ENCODE data around the gene GNPDA1. TPM values are rescaled to one million over a fixed set of nuclear protein-coding genes. Genes with fewer than 3 reads are reported as not detected.

Gene GNPDA1
- total and polyA plus RNA-seq, 2 of the 8 experiments (the other 6 are each of a cell fraction or from before 2014, with no cell fraction given) = 33.0 to 94.3 TPM

GRCh38 chr5:142025637-142026036 is 12.8 kb upstream of the GNPDA1 start:
- H3K9ac ChIP-seq (replicated peaks in 1 of 4; ENCODE audit: extremely low read depth in 1 of 4, low read depth in 3 of 4, low read length in 3 of 4) = no peak overlapping the region
- no peak overlapping the region for H2BK15ac ChIP-seq (ENCODE audit: low read length)
- no peak overlapping the region for H3K4ac ChIP-seq (replicated peaks; ENCODE audit: insufficient read length, low read depth, low read length)
- WGBS, 2 experiments (ENCODE audit: extremely low coverage in 1 of 2, insufficient coverage in 1 of 2, insufficient read length in 1 of 2, insufficient replicate concordance in 2 of 2, low coverage in 1 of 2, low lambda C conversion rate in 2 of 2, missing lambda C conversion rate in 1 of 2) = 87% methylated on average over 7 of the region's 8 CpGs; no CpG with 5 or more reads in 1 of the 2 experiments
- H4K91ac ChIP-seq (replicated peaks; ENCODE audit: insufficient read length, low read length) = no peak overlapping the region
- H3K79me2 ChIP-seq (ENCODE audit: control insufficient read depth in 1 of 2, insufficient read depth in 2 of 2, low read length in 2 of 2) = no peaks in the 10 kb centered on the region
- H4K5ac ChIP-seq (ENCODE audit: insufficient read length, low read depth, low read length) = no peak overlapping the region
- no peak for FAIRE-seq
- H3K18ac ChIP-seq (ENCODE audit: extremely low read depth, low read length) = no peak overlapping the region
- peak overlapping the region in 1 of 4 experiments; percentile 65; a peak in 3 of 8 replicates for H3K4me3 ChIP-seq (ENCODE audit: extremely low read depth in 1 of 4, insufficient read depth in 2 of 4, low read depth in 3 of 4, low read length in 4 of 4)
- no peaks in the 10 kb centered on the region for H3K79me1 ChIP-seq (ENCODE audit: low read depth, low read length)
- no peaks in the 10 kb centered on the region for H4K20me1 ChIP-seq (replicated peaks in 1 of 2; ENCODE audit: control insufficient read depth in 1 of 2, insufficient read depth in 2 of 2, low read length in 2 of 2)
- ChIA-PET CTCF (ENCODE audit: partially characterized antibody) (interaction anchor here (1.2 to 2.5 kb wide), 3 partner anchors 9 to 24 kb away, joined by 3 to 14 read pairs (median 5); no protein-coding TSS in a partner anchor), POLR2A (ENCODE audit: partially characterized antibody) (interaction anchor here (1.1 kb wide), 1 partner anchor 13 kb away, joined by 4 read pairs; the partner anchor contains the start of gene GNPDA1)
- H2BK12ac ChIP-seq (ENCODE audit: low read depth, low read length) = no peak overlapping the region
- H3K56ac ChIP-seq (replicated peaks; ENCODE audit: insufficient read length, low read depth, low read length) = no peak overlapping the region
- H3K4me1 ChIP-seq (replicated peaks in 1 of 4; ENCODE audit: control insufficient read depth in 3 of 4, insufficient read depth in 4 of 4, low read length in 3 of 4) = no peaks in the 10 kb centered on the region
- H3K14ac ChIP-seq (ENCODE audit: insufficient read length) = no peak overlapping the region
- DNase-seq (ENCODE audit: low read depth in 1 of 2, low spot score in 2 of 2) = peak in 1 of 2 experiments; percentile 33
- H2BK5ac ChIP-seq (ENCODE audit: low read depth, low read length) = no peak overlapping the region
- no peak overlapping the region for H3K23ac ChIP-seq (ENCODE audit: insufficient read length)
- H2AK5ac ChIP-seq (ENCODE audit: low read depth, low read length) = no peak overlapping the region
- H2AFZ ChIP-seq (ENCODE audit: low read length) = no peak overlapping the region
- no peak overlapping the region for H2BK20ac ChIP-seq (ENCODE audit: low read length)
- no peaks in the 10 kb centered on the region for H3K36me3 ChIP-seq (ENCODE audit: control insufficient read depth in 2 of 4, insufficient read depth in 4 of 4, low read length in 3 of 4)
- H3K23me2 ChIP-seq (ENCODE audit: low read depth, low read length) = peaks cover 4% of the 10 kb centered on the region; the same call in 1 of the 2 replicates
- no peaks in the 10 kb centered on the region for H3K9me3 ChIP-seq (ENCODE audit: insufficient read depth in 2 of 2, low read depth in 1 of 2, low read length in 1 of 2)
- peak overlapping the region; percentile 73 to 82 for H3K4me2 ChIP-seq (ENCODE audit: insufficient read depth in 1 of 2, low read depth in 2 of 2, low read length in 2 of 2)
- H3K27me3 ChIP-seq (replicated peaks in 1 of 4; ENCODE audit: control insufficient read depth in 3 of 4, extremely low read depth in 1 of 4, insufficient read depth in 3 of 4, low read length in 3 of 4) = no peaks in the 10 kb centered on the region
- no peak overlapping the region for H2BK120ac ChIP-seq (replicated peaks; ENCODE audit: low read depth, low read length)
- H3K27ac ChIP-seq (ENCODE audit: low read depth, low read length) = no peak overlapping the region
- H4K8ac ChIP-seq (ENCODE audit: extremely low read depth, insufficient read depth, low read length) = no peak overlapping the region
- TF ChIP-seq CREB1 (IDR thresholded peaks at IDR 0.05) = no peak
- no peak for TF ChIP-seq POLR2AphosphoS5 (IDR thresholded peaks at IDR 0.05; ENCODE audit: low read depth, low read length)
- no peak for TF ChIP-seq SIRT6 (IDR thresholded peaks at IDR 0.05; ENCODE audit: low read length)
- TF ChIP-seq NRF1 (IDR thresholded peaks at IDR 0.05; ENCODE audit: low read depth, low read length) = no peak
- no peak for TF ChIP-seq E2F6 (IDR thresholded peaks at IDR 0.05)
- TF ChIP-seq BRCA1 (IDR thresholded peaks at IDR 0.05; ENCODE audit: low read depth, low read length) = no peak
- no peak for TF ChIP-seq MAX (IDR thresholded peaks at IDR 0.05)
- TF ChIP-seq RAD21 (IDR thresholded peaks at IDR 0.05 in 1 of 2, conservative IDR thresholded peaks at IDR 0.05 in 1 of 2; ENCODE audit: low read depth in 2 of 2, low read length in 2 of 2) = no peak
- no peak for TF ChIP-seq PHF8 (conservative IDR thresholded peaks at IDR 0.05; ENCODE audit: low read depth, low read length)
- TF ChIP-seq CBX8 (IDR thresholded peaks at IDR 0.05; ENCODE audit: borderline replicate concordance, low read depth, low read length) = no peak
- no peak for TF ChIP-seq SP4 (IDR thresholded peaks at IDR 0.05; ENCODE audit: low read length)
- TF ChIP-seq POU5F1 (IDR thresholded peaks at IDR 0.05; ENCODE audit: low read depth, low read length) = no peak

Measured in H1 (cell line).